SK-N-SH treated with all-trans-retinoic acid at 6 μM for 48 hours (cell line): ENCODE results near the gene SLC35E1.

Experiments used
- GLIS3 ChIP-seq: fragments of 250-450 bp; sonication (Bioruptor Pico); IDR thresholded peaks from 2 replicates; pipeline ENCODE4 v1.5.0; 2020; ENCODE audit warnings: mild to moderate bottlenecking, moderate library complexity
- ISL1 ChIP-seq: fragments of 250-450 bp; sonication (Bioruptor Pico); IDR thresholded peaks from 2 replicates; pipeline ENCODE4 v2.1.2; 2022; ENCODE audit warnings: mild to moderate bottlenecking, moderate library complexity
- ZFP3 ChIP-seq: fragments of 250-450 bp; sonication (Bioruptor Pico); IDR thresholded peaks from 2 replicates; pipeline ENCODE4 v1.5.0; 2020; ENCODE audit warnings: mild to moderate bottlenecking, moderate library complexity
- ZFP30 ChIP-seq: fragments of 450-650 bp; formaldehyde crosslinking; IDR thresholded peaks from 2 replicates; pipeline ENCODE4 v1.5.0; 2022; ENCODE audit warnings: mild to moderate bottlenecking, moderate library complexity
- ZNF70 ChIP-seq: fragments of 450-650 bp; formaldehyde crosslinking; IDR thresholded peaks from 2 replicates; pipeline ENCODE4 v1.5.0; 2020; ENCODE audit warnings: mild to moderate bottlenecking, moderate library complexity
- ZNF8 ChIP-seq: fragments of 450-650 bp; formaldehyde crosslinking; IDR thresholded peaks from 2 replicates; pipeline ENCODE4 v1.5.0; 2020; ENCODE audit warnings: mild to moderate bottlenecking, moderate library complexity
- TF ChIP-seq, protein P1 (sequence below): fragments of 250-450 bp; sonication (Bioruptor Pico); IDR thresholded peaks from 2 replicates; pipeline ENCODE4 v1.8.0; 2020; ENCODE audit warnings: mild to moderate bottlenecking, moderate library complexity, borderline replicate concordance
- TF ChIP-seq, protein P2 (sequence below): fragments of 250-450 bp; sonication (Bioruptor Pico); IDR thresholded peaks from 2 replicates; pipeline ENCODE4 v1.8.0; 2021; ENCODE audit warnings: low read depth, mild to moderate bottlenecking, moderate library complexity, borderline replicate concordance
- TF ChIP-seq, protein P3 (sequence below): fragments of 250-450 bp; sonication (Bioruptor Pico); IDR thresholded peaks from 2 replicates; pipeline ENCODE4 v1.5.1; 2020; ENCODE audit warnings: low read depth, mild to moderate bottlenecking, moderate library complexity

DNA sequence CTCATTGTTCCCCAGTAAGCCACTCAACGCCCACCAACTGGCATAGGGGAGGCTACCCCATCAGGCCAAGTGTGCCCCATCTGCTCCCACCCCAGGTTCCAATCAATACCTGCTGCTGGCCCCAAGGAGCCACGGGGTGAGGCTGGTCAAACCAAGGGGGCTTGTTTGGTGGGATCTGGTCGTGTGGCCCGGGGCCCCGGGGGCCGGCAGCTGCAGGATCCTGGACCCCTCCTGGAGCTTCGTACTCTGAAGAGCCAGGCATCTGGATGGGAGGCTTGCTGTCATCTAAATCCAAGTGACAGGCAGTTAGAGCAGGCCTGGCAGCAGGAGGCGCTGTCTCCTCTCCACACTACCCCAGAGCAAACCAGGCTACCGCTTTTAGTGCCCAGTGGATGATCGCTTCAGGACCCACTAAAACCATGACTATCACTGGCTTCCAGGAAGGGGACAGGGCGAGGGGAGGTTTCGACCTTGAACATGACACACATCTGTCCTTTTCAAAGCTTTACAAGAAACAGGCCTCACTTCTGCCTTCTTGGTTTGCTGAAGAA lies 44.2 kb downstream of the SLC35E1 start:
- TF ChIP-seq, protein P1, sequence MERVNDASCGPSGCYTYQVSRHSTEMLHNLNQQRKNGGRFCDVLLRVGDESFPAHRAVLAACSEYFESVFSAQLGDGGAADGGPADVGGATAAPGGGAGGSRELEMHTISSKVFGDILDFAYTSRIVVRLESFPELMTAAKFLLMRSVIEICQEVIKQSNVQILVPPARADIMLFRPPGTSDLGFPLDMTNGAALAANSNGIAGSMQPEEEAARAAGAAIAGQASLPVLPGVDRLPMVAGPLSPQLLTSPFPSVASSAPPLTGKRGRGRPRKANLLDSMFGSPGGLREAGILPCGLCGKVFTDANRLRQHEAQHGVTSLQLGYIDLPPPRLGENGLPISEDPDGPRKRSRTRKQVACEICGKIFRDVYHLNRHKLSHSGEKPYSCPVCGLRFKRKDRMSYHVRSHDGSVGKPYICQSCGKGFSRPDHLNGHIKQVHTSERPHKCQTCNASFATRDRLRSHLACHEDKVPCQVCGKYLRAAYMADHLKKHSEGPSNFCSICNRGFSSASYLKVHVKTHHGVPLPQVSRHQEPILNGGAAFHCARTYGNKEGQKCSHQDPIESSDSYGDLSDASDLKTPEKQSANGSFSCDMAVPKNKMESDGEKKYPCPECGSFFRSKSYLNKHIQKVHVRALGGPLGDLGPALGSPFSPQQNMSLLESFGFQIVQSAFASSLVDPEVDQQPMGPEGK, result no peak
- TF ChIP-seq, protein P2, sequence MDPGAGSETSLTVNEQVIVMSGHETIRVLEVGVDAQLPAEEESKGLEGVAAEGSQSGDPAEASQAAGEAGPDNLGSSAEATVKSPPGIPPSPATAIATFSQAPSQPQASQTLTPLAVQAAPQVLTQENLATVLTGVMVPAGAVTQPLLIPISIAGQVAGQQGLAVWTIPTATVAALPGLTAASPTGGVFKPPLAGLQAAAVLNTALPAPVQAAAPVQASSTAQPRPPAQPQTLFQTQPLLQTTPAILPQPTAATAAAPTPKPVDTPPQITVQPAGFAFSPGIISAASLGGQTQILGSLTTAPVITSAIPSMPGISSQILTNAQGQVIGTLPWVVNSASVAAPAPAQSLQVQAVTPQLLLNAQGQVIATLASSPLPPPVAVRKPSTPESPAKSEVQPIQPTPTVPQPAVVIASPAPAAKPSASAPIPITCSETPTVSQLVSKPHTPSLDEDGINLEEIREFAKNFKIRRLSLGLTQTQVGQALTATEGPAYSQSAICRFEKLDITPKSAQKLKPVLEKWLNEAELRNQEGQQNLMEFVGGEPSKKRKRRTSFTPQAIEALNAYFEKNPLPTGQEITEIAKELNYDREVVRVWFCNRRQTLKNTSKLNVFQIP (CRISPR knock-in tag), result no peak
- TF ChIP-seq ZNF70 (CRISPR knock-in tag) (no peak), ISL1 (CRISPR knock-in tag) (no peak), ZFP30 (CRISPR knock-in tag) (no peak), ZNF8 (CRISPR knock-in tag) (no peak), GLIS3 (CRISPR knock-in tag) (no peak), ZFP3 (CRISPR knock-in tag) (no peak)
- TF ChIP-seq, protein P3, sequence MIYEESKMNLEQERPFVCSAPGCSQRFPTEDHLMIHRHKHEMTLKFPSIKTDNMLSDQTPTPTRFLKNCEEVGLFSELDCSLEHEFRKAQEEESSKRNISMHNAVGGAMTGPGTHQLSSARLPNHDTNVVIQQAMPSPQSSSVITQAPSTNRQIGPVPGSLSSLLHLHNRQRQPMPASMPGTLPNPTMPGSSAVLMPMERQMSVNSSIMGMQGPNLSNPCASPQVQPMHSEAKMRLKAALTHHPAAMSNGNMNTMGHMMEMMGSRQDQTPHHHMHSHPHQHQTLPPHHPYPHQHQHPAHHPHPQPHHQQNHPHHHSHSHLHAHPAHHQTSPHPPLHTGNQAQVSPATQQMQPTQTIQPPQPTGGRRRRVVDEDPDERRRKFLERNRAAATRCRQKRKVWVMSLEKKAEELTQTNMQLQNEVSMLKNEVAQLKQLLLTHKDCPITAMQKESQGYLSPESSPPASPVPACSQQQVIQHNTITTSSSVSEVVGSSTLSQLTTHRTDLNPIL (CRISPR knock-in tag), result no peak
